Measurements from ENCODE around the gene ANO4.
"Not testable (repeated sequence)": the region's sequence is repeated elsewhere in the genome, so short reads cannot be mapped to it uniquely, and the experiment has no call there.

ANO4 gene

DNA sequence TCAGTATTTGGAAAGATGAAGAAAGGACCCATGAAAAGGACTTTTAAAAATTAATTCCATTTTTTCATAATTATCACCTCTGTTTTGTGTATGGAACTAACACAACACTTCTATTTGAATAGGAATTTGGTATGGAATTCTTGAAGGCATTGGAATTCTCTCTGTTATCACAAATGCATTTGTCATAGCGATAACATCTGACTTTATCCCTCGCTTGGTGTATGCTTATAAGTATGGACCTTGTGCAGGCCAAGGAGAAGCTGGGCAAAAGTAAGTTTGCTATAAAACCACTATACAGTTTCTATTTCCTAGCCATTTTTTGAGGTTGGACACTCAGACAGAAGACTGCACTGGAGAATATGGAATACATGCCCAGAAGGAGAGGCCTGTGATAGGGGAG, 316.9 kb downstream of the ANO4 start:
- DNase-seq: no peak

- no peak for DNase-seq
These were observed 320.8 kb downstream of the ANO4 start for GRCh38 chr12:101115326-101115725.

DNA sequence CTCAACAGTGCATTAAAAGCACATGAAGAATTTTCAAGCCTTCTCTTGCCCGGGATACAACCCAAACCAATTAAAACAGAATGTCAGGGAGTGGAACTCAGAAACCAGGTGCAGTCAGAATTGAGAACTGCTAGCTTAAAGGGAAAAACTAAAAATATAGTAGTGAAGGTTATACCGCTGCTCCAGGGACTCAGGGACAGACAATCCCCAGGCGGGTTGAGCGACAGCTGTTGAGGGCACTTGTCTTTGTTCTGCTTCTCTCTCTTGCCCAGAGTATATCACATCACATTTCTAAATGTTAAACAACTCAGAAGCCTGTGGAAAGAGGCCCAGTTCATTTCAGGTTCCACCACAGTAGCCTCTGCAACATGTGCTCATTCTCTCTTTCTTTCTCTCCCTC, 322.3 kb downstream of the ANO4 start:
- DNase-seq: no peak

DNA sequence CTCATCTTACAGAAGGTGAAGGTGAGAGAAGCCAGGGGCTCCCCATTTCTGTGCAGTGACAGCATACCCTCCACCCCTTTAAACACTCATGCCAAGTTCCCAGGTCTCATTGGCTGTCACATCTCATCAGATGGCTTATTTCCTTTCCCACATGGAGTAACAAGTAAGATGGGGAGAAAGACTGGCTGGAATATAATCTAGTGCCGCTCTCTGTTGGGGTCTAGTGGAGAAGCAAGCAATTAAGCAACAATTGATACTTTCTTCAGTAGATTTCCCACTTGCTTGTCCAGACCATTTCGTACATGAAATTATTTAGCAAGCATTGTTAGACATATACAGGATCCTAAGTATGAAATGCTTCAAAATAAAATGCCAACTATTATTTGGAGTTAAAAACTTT, 323.3 kb downstream of the ANO4 start:
- DNase-seq: no peak

GRCh38 chr12:101127521-101128219, 333.1 kb downstream of the ANO4 start:
- no peak for DNase-seq

GRCh38 chr12:101145777-101146431, 351.3 kb downstream of the ANO4 start:
- DNase-seq: not testable (repeated sequence)

GRCh38 chr12:101165319-101165718, 370.7 kb downstream of the ANO4 start:
- DNase-seq: no peak

DNA sequence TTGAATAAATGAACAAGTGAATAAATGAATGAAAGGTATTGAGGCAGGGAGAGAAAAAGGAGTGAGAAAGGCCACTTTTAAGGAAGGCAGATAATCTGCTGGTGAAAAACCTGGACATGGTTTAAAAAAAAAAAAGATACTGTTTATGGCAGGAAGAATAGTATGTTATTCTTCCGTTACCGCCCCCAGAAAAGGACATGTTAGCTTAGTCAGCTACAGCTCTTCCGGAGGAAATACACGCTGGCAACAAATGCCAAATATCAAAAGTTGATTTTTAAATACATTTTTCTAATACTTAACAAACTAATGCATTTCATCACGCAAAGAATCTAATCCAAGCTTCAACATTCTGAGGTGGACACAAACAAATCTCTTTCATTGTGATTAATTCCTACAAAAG, 372.3 kb downstream of the ANO4 start:
- no peak for DNase-seq

- DNase-seq: no peak
These were observed 373.4 kb downstream of the ANO4 start for GRCh38 chr12:101168001-101168400.

GRCh38 chr12:101172316-101172715, 377.7 kb downstream of the ANO4 start:
- DNase-seq: no peak

- no peak for DNase-seq
These were observed 378.7 kb downstream of the ANO4 start for GRCh38 chr12:101173197-101173749.

DNA sequence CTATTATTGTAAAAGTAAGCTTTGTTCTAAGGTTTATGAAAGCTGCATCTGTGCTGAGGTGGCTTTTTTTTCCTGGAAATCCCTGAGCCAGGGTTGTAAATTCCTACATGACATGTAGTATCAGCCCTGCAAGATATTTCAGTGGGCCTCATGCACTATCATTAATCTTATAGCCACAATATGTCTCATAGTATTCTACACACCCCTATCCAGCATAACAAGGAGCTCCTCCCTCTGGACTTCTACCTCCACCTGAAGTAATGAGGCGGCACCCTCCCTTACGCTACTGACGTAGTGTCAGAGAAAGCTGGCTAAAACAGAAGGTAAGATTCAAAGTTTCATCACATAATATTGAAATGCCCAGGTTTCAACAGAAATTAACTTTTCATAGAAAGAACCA, 380.0 kb downstream of the ANO4 start:
- DNase-seq: no peak

Data from OCI-M1 (cell line).